ENCODE results near the gene RBM33. TPM values are rescaled to one million over a fixed set of nuclear protein-coding genes. Genes with fewer than 3 reads are reported as not detected.

RBM33 gene, protein sequence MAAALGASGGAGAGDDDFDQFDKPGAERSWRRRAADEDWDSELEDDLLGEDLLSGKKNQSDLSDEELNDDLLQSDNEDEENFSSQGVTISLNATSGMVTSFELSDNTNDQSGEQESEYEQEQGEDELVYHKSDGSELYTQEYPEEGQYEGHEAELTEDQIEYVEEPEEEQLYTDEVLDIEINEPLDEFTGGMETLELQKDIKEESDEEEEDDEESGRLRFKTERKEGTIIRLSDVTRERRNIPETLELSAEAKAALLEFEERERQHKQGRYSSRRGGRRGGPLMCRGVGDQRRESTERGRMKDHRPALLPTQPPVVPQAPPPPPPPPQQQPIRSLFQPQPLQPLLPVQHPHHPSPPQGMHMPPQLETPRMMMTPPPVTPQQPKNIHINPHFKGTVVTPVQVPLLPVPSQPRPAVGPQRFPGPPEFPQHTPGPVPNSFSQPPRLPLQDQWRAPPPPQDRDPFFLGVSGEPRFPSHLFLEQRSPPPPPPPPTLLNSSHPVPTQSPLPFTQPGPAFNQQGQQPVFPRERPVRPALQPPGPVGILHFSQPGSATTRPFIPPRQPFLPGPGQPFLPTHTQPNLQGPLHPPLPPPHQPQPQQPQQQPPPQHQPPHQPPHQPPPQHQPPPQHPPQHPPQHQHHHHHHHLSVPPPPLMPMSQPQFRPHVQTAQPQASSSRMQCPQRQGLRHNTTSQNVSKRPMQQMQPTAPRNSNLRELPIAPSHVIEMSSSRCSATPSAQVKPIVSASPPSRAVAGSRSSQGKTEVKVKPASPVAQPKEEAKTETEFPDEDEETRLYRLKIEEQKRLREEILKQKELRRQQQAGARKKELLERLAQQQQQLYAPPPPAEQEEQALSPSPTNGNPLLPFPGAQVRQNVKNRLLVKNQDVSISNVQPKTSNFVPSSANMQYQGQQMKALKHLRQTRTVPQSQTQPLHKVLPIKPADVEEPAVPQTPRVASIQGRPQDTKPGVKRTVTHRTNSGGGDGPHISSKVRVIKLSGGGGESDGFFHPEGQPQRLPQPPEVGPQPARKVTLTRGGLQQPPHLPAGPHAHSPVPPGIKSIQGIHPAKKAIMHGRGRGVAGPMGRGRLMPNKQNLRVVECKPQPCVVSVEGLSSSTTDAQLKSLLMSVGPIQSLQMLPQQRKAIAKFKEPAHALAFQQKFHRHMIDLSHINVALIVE
- polyA plus RNA-seq (2013, experiment 1 of 2), result 22.3 TPM
- polyA plus RNA-seq (2013, experiment 2 of 2), result 20.3 TPM

DNA sequence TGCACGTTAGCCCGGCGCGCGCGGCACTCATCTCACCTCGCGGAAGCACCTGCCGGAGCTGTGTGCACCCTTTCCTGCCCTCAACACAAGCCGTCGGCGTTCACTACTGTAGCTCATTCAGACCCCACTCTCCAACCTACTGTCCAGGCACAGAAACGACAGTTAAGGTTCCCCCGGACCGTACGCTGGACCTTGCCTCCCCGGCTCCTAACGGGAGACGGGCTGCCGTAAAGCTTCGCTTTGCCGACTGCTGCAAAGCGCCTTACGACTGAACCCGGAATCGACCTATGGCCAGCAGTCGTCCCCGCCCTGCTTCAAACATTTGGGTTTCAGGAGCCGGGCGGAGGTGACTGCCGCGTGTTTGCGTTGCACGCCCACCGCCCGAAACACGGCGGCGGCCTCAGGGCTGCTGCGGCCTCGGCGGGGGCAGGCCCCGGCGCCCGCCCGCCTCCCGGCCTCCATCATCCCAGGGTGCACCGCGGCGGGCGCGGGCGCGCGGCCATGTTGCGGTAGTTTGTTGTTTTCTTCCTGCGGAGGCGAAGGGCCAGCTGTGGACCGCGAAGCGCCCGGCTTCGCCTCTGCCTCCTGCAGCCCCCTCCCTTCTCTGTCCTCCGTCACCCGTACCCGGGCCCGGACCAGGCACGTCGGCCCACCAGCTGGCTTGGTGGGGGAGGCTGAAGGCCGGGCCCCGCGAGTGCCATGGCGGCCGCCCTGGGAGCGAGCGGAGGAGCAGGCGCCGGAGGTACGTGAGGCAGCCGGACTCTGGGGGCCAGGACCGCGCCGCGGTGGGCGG lies at the start of gene RBM33:
TSS of gene RBM33 (plus strand) at position 484 of the 793 bp plus-strand sequence. CDS start at position 700, 216 bp downstream.
- Histone ChIP-seq H3K18ac (ENCODE audit: low read depth in 1 of 2, low read length in 2 of 2) (peak within 1 kb of the TSS; percentile 79 to 98), H3K23ac (ENCODE audit: low read length in 2 of 2) (peak within 1 kb of the TSS; percentile 3 to 71), H3K27ac (ENCODE audit: low read length, poor library complexity, severe bottlenecking) (peak within 1 kb of the TSS; percentile 87), H3K4ac (ENCODE audit: low read depth in 1 of 2, low read length in 2 of 2) (peak within 1 kb of the TSS; percentile 97), H4K91ac (ENCODE audit: low read length) (peak within 1 kb of the TSS; percentile 73), H3K79me1 (replicated peaks; ENCODE audit: low read length, poor library complexity, severe bottlenecking) (peaks cover 9% of the 10 kb centered on the region), H2BK15ac (ENCODE audit: low read depth, poor library complexity, severe bottlenecking) (peak within 1 kb of the TSS; percentile 92), H3K36me3 (ENCODE audit: control insufficient read depth in 1 of 2, insufficient read depth in 2 of 2, low read depth in 1 of 2, low read length in 2 of 2) (peaks cover 16 to 53% of the 10 kb centered on the region in 2 experiments), H2BK12ac (ENCODE audit: low read length in 2 of 2) (no peak within 1 kb of the TSS), H3K14ac (ENCODE audit: low read length in 2 of 2) (peak within 1 kb of the TSS; percentile 81 to 98), H3K4me1 (ENCODE audit: control insufficient read depth, insufficient read depth, low read depth, low read length) (peaks cover 5% of the 10 kb centered on the region), H3K4me3 (ENCODE audit: insufficient read depth in 1 of 2, low read depth in 1 of 2, low read length in 2 of 2) (peak within 1 kb of the TSS; percentile 82 to 98), H3K27me3 (ENCODE audit: control insufficient read depth in 1 of 2, insufficient read depth in 1 of 2, low read length in 2 of 2) (no peaks in the 10 kb centered on the region), H3K9ac (ENCODE audit: low read length) (peak within 1 kb of the TSS; percentile 98), H3K9me3 (ENCODE audit: control insufficient read depth, low read length) (peaks cover 21% of the 10 kb centered on the region), H2BK120ac (ENCODE audit: low read depth, low read length) (peak within 1 kb of the TSS; percentile 88), H4K8ac (ENCODE audit: low read length) (peak within 1 kb of the TSS; percentile 97), H2AFZ (ENCODE audit: low read depth, low read length) (peak within 1 kb of the TSS; percentile 96), H2AK5ac (ENCODE audit: low read length, severe bottlenecking) (peak within 1 kb of the TSS; percentile 5), H2BK5ac (ENCODE audit: low read depth, low read length, poor library complexity, severe bottlenecking) (peak within 1 kb of the TSS; percentile 97), H3K4me2 (ENCODE audit: low read length, poor library complexity, severe bottlenecking) (peak within 1 kb of the TSS; percentile 82)
- WGBS, result under 1% methylated on average over 62 of the region's 85 CpGs
- DNase-seq, result peak; percentile 87

DNA sequence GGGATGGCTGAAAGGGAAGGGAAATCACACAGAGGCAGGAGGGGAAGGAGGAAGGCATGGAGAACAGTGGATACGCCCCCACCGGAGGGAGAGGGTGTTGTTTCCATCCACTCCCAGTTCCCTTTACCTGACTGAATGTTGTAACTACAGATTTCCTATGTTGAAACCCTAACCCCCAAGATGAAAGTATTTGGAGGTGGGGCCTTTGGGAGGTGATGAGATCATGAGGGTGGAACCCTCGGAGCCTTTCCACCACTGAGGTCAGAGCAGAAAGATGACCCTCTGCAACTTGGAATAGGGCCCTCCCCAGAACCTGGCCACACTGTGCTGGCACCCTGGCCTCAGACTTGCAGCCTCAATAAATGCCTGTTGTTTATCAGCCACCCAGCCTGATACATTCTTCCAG lies 49.5 kb upstream of the RBM33 start:
- no peak overlapping the region for H2BK12ac ChIP-seq (ENCODE audit: low read length in 2 of 2)
- no peaks in the 10 kb centered on the region for H3K9me3 ChIP-seq (ENCODE audit: control insufficient read depth, low read length)
- H2BK15ac ChIP-seq (ENCODE audit: low read depth, poor library complexity, severe bottlenecking), result no peak overlapping the region
- H2AFZ ChIP-seq (ENCODE audit: low read depth, low read length), result no peak overlapping the region
- no peak overlapping the region for H4K91ac ChIP-seq (ENCODE audit: low read length)
- H3K36me3 ChIP-seq (ENCODE audit: control insufficient read depth in 1 of 2, insufficient read depth in 2 of 2, low read depth in 1 of 2, low read length in 2 of 2), result no peaks in the 10 kb centered on the region
- H3K4me2 ChIP-seq (ENCODE audit: low read length, poor library complexity, severe bottlenecking), result no peak overlapping the region
- no peak overlapping the region for H4K8ac ChIP-seq (ENCODE audit: low read length)
- H3K27me3 ChIP-seq (ENCODE audit: control insufficient read depth in 1 of 2, insufficient read depth in 1 of 2, low read length in 2 of 2), result peaks cover 4 to 59% of the 10 kb centered on the region in 2 experiments
- no peak overlapping the region for H3K18ac ChIP-seq (ENCODE audit: low read depth in 1 of 2, low read length in 2 of 2)
- DNase-seq, result no peak
- H3K27ac ChIP-seq (ENCODE audit: low read length, poor library complexity, severe bottlenecking), result no peak overlapping the region
- no peak overlapping the region for H3K4ac ChIP-seq (ENCODE audit: low read depth in 1 of 2, low read length in 2 of 2)
- H3K4me3 ChIP-seq (ENCODE audit: insufficient read depth in 1 of 2, low read depth in 1 of 2, low read length in 2 of 2), result no peak overlapping the region
- no peak overlapping the region for H3K23ac ChIP-seq (ENCODE audit: low read length in 2 of 2)
- no peak overlapping the region for H2BK120ac ChIP-seq (ENCODE audit: low read depth, low read length)
- WGBS, result 62% methylated on average over 1 of the region's 3 CpGs
- H3K9ac ChIP-seq (ENCODE audit: low read length), result no peak overlapping the region
- no peak overlapping the region for H2AK5ac ChIP-seq (ENCODE audit: low read length, severe bottlenecking)
- no peak overlapping the region for H2BK5ac ChIP-seq (ENCODE audit: low read depth, low read length, poor library complexity, severe bottlenecking)
- peaks cover 11% of the 10 kb centered on the region for H3K4me1 ChIP-seq (ENCODE audit: control insufficient read depth, insufficient read depth, low read depth, low read length)
- no peak overlapping the region for H3K14ac ChIP-seq (ENCODE audit: low read length in 2 of 2)
- no peaks in the 10 kb centered on the region for H3K79me1 ChIP-seq (replicated peaks; ENCODE audit: low read length, poor library complexity, severe bottlenecking)

DNA sequence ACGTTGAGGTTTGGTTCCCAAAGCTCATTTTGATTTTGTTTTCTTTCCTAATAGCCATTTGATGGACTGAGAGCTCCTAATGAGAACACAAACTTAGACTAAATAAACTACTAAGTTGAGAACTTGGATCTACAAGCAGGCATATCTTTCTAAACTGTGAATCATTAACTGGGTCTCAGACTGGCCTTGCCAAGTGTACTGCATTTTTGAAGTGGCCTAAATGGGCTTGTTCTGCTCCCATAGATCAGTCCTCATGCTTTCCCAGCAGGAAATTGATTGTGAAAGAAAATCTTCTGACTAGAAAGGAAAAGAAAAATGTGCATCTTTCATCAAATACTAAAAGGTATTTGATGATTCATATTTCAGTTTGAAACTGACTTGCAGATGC lies 46.7 kb upstream of the RBM33 start:
- Histone ChIP-seq H3K14ac (ENCODE audit: low read length in 2 of 2) (no peak overlapping the region), H3K4me1 (ENCODE audit: control insufficient read depth, insufficient read depth, low read depth, low read length) (peaks cover 5% of the 10 kb centered on the region), H3K9ac (ENCODE audit: low read length) (no peak overlapping the region), H3K18ac (ENCODE audit: low read depth in 1 of 2, low read length in 2 of 2) (no peak overlapping the region), H2BK12ac (ENCODE audit: low read length in 2 of 2) (no peak overlapping the region), H3K23ac (ENCODE audit: low read length in 2 of 2) (no peak overlapping the region), H3K4me3 (ENCODE audit: insufficient read depth in 1 of 2, low read depth in 1 of 2, low read length in 2 of 2) (no peak overlapping the region), H3K79me1 (replicated peaks; ENCODE audit: low read length, poor library complexity, severe bottlenecking) (no peaks in the 10 kb centered on the region), H3K36me3 (ENCODE audit: control insufficient read depth in 1 of 2, insufficient read depth in 2 of 2, low read depth in 1 of 2, low read length in 2 of 2) (no peaks in the 10 kb centered on the region), H4K8ac (ENCODE audit: low read length) (no peak overlapping the region), H3K27me3 (ENCODE audit: control insufficient read depth in 1 of 2, insufficient read depth in 1 of 2, low read length in 2 of 2) (peaks cover 4 to 50% of the 10 kb centered on the region in 2 experiments), H3K27ac (ENCODE audit: low read length, poor library complexity, severe bottlenecking) (peak overlapping the region; percentile 93), H3K9me3 (ENCODE audit: control insufficient read depth, low read length) (no peaks in the 10 kb centered on the region), H2BK5ac (ENCODE audit: low read depth, low read length, poor library complexity, severe bottlenecking) (peak overlapping the region; percentile 75), H2BK120ac (ENCODE audit: low read depth, low read length) (no peak overlapping the region), H3K4me2 (ENCODE audit: low read length, poor library complexity, severe bottlenecking) (no peak overlapping the region), H2AFZ (ENCODE audit: low read depth, low read length) (no peak overlapping the region), H3K4ac (ENCODE audit: low read depth in 1 of 2, low read length in 2 of 2) (no peak overlapping the region), H2BK15ac (ENCODE audit: low read depth, poor library complexity, severe bottlenecking) (no peak overlapping the region), H4K91ac (ENCODE audit: low read length) (no peak overlapping the region), H2AK5ac (ENCODE audit: low read length, severe bottlenecking) (no peak overlapping the region)
- WGBS, result 100% methylated on average over 1 of the region's 1 CpG
- DNase-seq, result no peak
